22Rv1 (cell line): ENCODE data around the gene HIVEP3.

Experiments
- H3K27ac ChIP-seq: fragments of 450-650 bp; 2 replicates; pipeline ENCODE4 v1.5.1; 2017
- CTCF ChIP-seq: fragments of 450-650 bp; IDR thresholded peaks from 2 replicates; pipeline ENCODE4 v1.5.1; 2017; ENCODE audit warnings: mild to moderate bottlenecking
- ZFX ChIP-seq: fragments of 450-650 bp; IDR thresholded peaks from 2 replicates; pipeline ENCODE4 v1.6.1; 2017; ENCODE audit warnings: antibody characterized with exemption, borderline replicate concordance

HIVEP3 gene

GRCh38 chr1:41641941-41642527 lies 276.7 kb downstream of the HIVEP3 start:
- H3K27ac ChIP-seq = no peak overlapping the region
- TF ChIP-seq ZFX (no peak), CTCF (no peak)

- no peak overlapping the region for H3K27ac ChIP-seq
- TF ChIP-seq CTCF (no peak), ZFX (no peak)
These were observed 277.3 kb downstream of the HIVEP3 start for GRCh38 chr1:41641475-41641814.

GRCh38 chr1:41640756-41641474 lies 277.8 kb downstream of the HIVEP3 start:
- H3K27ac ChIP-seq = no peak overlapping the region
- TF ChIP-seq CTCF (no peak), ZFX (no peak)

GRCh38 chr1:41640141-41640751 lies 278.5 kb downstream of the HIVEP3 start:
- TF ChIP-seq ZFX (no peak), CTCF (no peak)
- no peak overlapping the region for H3K27ac ChIP-seq

GRCh38 chr1:41639332-41639936 lies 279.3 kb downstream of the HIVEP3 start:
- no peak overlapping the region for H3K27ac ChIP-seq

GRCh38 chr1:41638086-41639024 lies 280.4 kb downstream of the HIVEP3 start:
- TF ChIP-seq CTCF = no peak
- no peak for TF ChIP-seq ZFX
- H3K27ac ChIP-seq = no peak overlapping the region

More at GRCh38 chr1:41639332-41639936, 279.3 kb downstream of the HIVEP3 start:
- TF ChIP-seq ZFX (no peak), CTCF (no peak)
